Neutrophil (primary cell): Measurements from ENCODE around the gene NTNG1.

Experiments
- H3K27ac ChIP-seq: fragments of 200-600 bp; sonication (generic); 2 replicates; pipeline ENCODE4 v1.5.1; 2016; ENCODE audit warnings: mild to moderate bottlenecking, moderate library complexity
- H3K27me3 ChIP-seq: fragments of 200-600 bp; sonication (generic); 2 replicates; pipeline ENCODE4 v1.6.0; 2016; ENCODE audit warnings: mild to moderate bottlenecking
- H3K36me3 ChIP-seq: fragments of 200-600 bp; sonication (generic); 2 replicates; pipeline ENCODE4 v1.5.1; 2017
- H3K4me1 ChIP-seq, 2 experiments: fragments of 200-600 bp in 1 of 2; sonication (generic) in 1 of 2; 1 replicate in 1 of 2; 2 replicates in 1 of 2; pipeline versions ENCODE4 v1.5.1 to v1.6.1; 2013 to 2016; ENCODE audit warnings: low read depth in 1 of 2, low read length in 1 of 2, mild to moderate bottlenecking in 1 of 2, moderate library complexity in 1 of 2; ENCODE audit not compliant: control insufficient read depth in 1 of 2, insufficient read depth in 1 of 2
- H3K4me3 ChIP-seq, 2 experiments: fragments of 200-600 bp in 1 of 2; sonication (generic) in 1 of 2; 1 replicate in 1 of 2; 2 replicates in 1 of 2; pipeline ENCODE4 v1.5.1; 2013 to 2016; ENCODE audit warnings: low read depth in 1 of 2, low read length in 1 of 2, mild to moderate bottlenecking in 1 of 2, moderate library complexity in 1 of 2
- H3K9me3 ChIP-seq: fragments of 200-600 bp; sonication (generic); 2 replicates; pipeline ENCODE4 v1.5.1; 2016
- CTCF ChIP-seq: fragments of 200-600 bp; sonication (generic); IDR thresholded peaks from 2 replicates; pipeline ENCODE4 v1.5.1; 2016; ENCODE audit warnings: antibody characterized with exemption

The NTNG1 gene

GRCh38 chr1:107293901-107294613 is 153.2 kb downstream of the NTNG1 start:
- Histone ChIP-seq H3K36me3 (no peaks in the 10 kb centered on the region), H3K27me3 (no peaks in the 10 kb centered on the region), H3K9me3 (no peaks in the 10 kb centered on the region), H3K4me3 (no peak overlapping the region), H3K27ac (no peak overlapping the region), H3K4me1 (no peaks in the 10 kb centered on the region)
- TF ChIP-seq CTCF: no peak

GRCh38 chr1:107294686-107295085 is 153.8 kb downstream of the NTNG1 start:
- no peaks in the 10 kb centered on the region for H3K36me3 ChIP-seq
- TF ChIP-seq CTCF: no peak
- no peaks in the 10 kb centered on the region for H3K9me3 ChIP-seq
- H3K27me3 ChIP-seq: no peaks in the 10 kb centered on the region
- no peak overlapping the region for H3K4me3 ChIP-seq
- H3K4me1 ChIP-seq: no peaks in the 10 kb centered on the region
- no peak overlapping the region for H3K27ac ChIP-seq

GRCh38 chr1:107297681-107298080 is 156.8 kb downstream of the NTNG1 start:
- no peaks in the 10 kb centered on the region for H3K9me3 ChIP-seq
- TF ChIP-seq CTCF: no peak
- no peaks in the 10 kb centered on the region for H3K27me3 ChIP-seq
- H3K4me1 ChIP-seq: no peaks in the 10 kb centered on the region
- H3K4me3 ChIP-seq: no peak overlapping the region
- H3K36me3 ChIP-seq: no peaks in the 10 kb centered on the region
- H3K27ac ChIP-seq: no peak overlapping the region

GRCh38 chr1:107298526-107298925 is 157.7 kb downstream of the NTNG1 start:
- H3K9me3 ChIP-seq: no peaks in the 10 kb centered on the region
- no peaks in the 10 kb centered on the region for H3K4me1 ChIP-seq
- no peak for TF ChIP-seq CTCF
- no peak overlapping the region for H3K4me3 ChIP-seq
- no peaks in the 10 kb centered on the region for H3K36me3 ChIP-seq
- no peaks in the 10 kb centered on the region for H3K27me3 ChIP-seq
- no peak overlapping the region for H3K27ac ChIP-seq

- no peaks in the 10 kb centered on the region for H3K27me3 ChIP-seq
- H3K9me3 ChIP-seq: no peaks in the 10 kb centered on the region
- no peaks in the 10 kb centered on the region for H3K4me1 ChIP-seq
- H3K4me3 ChIP-seq: no peak overlapping the region
- no peak overlapping the region for H3K27ac ChIP-seq
- TF ChIP-seq CTCF: no peak
- H3K36me3 ChIP-seq: no peaks in the 10 kb centered on the region
Observed at GRCh38 chr1:107299521-107299920, 158.7 kb downstream of the NTNG1 start.
